Islet precursor cell (in vitro differentiated cells): Measurements from ENCODE around the gene NKAPD1.
A peak's percentile ranks its signal among the peaks of the same experiment; 100 is the strongest.
"Not testable (repeated sequence)": the region's sequence is repeated elsewhere in the genome, so short reads cannot be mapped to it uniquely, and the experiment has no call there.

Source experiments
- DNase-seq: peaks from one replicate; pipeline ENCODE4 v3.0.0-alpha.2; 2018

The NKAPD1 gene

GRCh38 chr11:112086422-112087191 lies 12.5 kb downstream of the NKAPD1 start, which contains the start of the genes SDHD and TIMM8B:
TSS of gene SDHD (plus strand) at chr11:112086873. CDS start at chr11:112086908, 35 bp downstream.
TSS of gene TIMM8B (minus strand) at chr11:112086756. CDS start at chr11:112086723, 33 bp downstream.
- DNase-seq, result peak; percentile 98

GRCh38 chr11:112087212-112087611 lies 13.1 kb downstream of the NKAPD1 start:
- no peak for DNase-seq

GRCh38 chr11:112095302-112095701 lies 21.2 kb downstream of the NKAPD1 start:
- not testable (repeated sequence) for DNase-seq

GRCh38 chr11:112096194-112096593 lies 22.1 kb downstream of the NKAPD1 start:
- no peak for DNase-seq

- DNase-seq, result no peak
These were observed 23.8 kb downstream of the NKAPD1 start for GRCh38 chr11:112097734-112098528.

- no peak for DNase-seq
These were observed 26.4 kb downstream of the NKAPD1 start for GRCh38 chr11:112100462-112100861.

GRCh38 chr11:112103446-112103845 lies 29.3 kb downstream of the NKAPD1 start:
- no peak for DNase-seq

- no peak for DNase-seq
These were observed 32.0 kb downstream of the NKAPD1 start for GRCh38 chr11:112106070-112106469.

- no peak for DNase-seq
These were observed 39.7 kb downstream of the NKAPD1 start for GRCh38 chr11:112113539-112114457.

GRCh38 chr11:112114460-112114859 lies 40.4 kb downstream of the NKAPD1 start:
- no peak for DNase-seq

- DNase-seq, result no peak
These were observed 41.3 kb downstream of the NKAPD1 start for GRCh38 chr11:112115386-112115785.

- no peak for DNase-seq
These were observed 44.1 kb downstream of the NKAPD1 start for GRCh38 chr11:112118176-112118575.

- no peak for DNase-seq
These were observed 48.0 kb downstream of the NKAPD1 start for GRCh38 chr11:112121981-112122615.

- DNase-seq, result no peak
These were observed 49.0 kb downstream of the NKAPD1 start for GRCh38 chr11:112123129-112123528.

GRCh38 chr11:112127056-112127455 lies 53.0 kb downstream of the NKAPD1 start:
- DNase-seq, result no peak

GRCh38 chr11:112128483-112129121 lies 54.5 kb downstream of the NKAPD1 start:
- DNase-seq, result no peak

GRCh38 chr11:112129656-112130055 lies 55.6 kb downstream of the NKAPD1 start:
- no peak for DNase-seq

GRCh38 chr11:112132737-112133136 lies 58.6 kb downstream of the NKAPD1 start:
- no peak for DNase-seq

- DNase-seq, result no peak
These were observed 60.4 kb downstream of the NKAPD1 start for GRCh38 chr11:112134473-112134872.
